Hypothalamus (tissue), 51 donors: ENCODE results near the gene RNF13.
"Not testable (repeated sequence)": the region's sequence is repeated elsewhere in the genome, so short reads cannot be mapped to it uniquely, and the experiment has no call there.

Experiments
- DNase-seq, 51 donors: peaks; one replicate each; lab custom pipeline; 2025; lab: John Stamatoyannopoulos, UW

Gene RNF13

DNA sequence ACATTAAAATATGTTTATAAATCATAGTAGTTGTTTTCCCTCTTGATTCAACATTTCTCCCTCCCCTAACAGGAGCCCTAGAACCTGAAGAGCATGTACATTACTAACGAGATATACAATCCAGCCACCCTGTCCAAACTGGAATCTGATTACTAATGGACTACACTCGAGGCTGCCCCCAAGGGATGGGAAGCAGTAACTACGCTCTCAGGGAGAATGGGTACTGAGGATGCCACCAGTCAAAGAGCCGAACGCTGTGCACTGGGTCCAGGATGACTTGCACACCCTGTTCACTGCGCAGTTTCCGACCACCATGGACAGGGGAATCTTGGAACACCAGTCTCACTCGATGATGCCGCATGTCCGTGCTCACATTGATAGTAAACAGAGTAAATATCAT, 169.0 kb downstream of the RNF13 start:
- DNase-seq, result not testable (repeated sequence)

GRCh38 chr3:149983053-149983452, 170.0 kb downstream of the RNF13 start:
- DNase-seq, result not testable (repeated sequence)

- no peak for DNase-seq
Observed at GRCh38 chr3:149983628-149984027, 170.6 kb downstream of the RNF13 start.

- DNase-seq, result no peak
Observed at GRCh38 chr3:149989307-149989706, 176.3 kb downstream of the RNF13 start.

DNA sequence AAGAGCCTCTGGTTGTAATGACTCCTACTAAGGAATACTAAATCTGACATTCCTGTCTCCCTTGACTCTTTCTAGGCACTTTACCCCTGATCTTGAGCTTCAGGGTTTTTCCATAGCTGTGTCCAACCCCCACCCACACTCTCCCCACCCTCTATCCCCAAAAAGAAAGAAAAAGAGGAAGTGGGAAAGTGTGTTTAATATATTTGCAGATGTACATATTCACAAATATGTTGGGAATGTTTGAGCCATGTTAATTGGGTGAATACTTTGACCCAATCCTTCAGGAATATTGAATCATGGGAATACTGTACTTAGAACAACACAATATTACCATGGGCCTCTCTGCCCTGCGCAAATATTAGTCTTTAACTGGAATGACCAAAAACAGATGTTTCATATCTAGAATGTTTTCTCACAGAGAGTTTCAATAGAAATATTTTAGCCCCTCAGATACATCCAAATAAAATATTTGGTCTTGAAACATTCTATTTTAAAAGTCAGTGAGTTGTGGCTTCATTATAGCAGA, 177.5 kb downstream of the RNF13 start:
- no peak for DNase-seq

GRCh38 chr3:149992416-149993058, 179.5 kb downstream of the RNF13 start:
- DNase-seq, result no peak

GRCh38 chr3:149998946-149999345, 185.9 kb downstream of the RNF13 start:
- DNase-seq, result no peak

GRCh38 chr3:149999421-149999820, 186.4 kb downstream of the RNF13 start:
- DNase-seq, result no peak

DNA sequence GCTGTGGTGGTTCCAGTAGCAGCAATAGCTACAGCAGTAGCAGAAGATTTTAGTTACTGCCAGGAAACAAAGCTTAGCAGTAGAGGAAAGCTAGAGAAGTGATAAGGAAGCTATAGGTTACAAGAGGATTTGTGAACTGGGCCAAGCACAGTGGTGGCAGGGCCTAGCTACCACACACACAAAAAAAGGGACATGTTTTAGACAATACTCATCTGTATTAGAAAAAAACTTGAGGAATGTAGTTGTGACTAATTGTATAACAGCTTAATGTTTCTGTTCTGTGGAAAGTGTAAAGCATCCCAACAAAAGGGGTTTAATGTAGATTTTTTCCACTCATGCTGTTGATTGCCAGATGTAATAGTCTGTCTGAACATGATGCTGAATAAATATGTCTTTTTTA, 187.6 kb downstream of the RNF13 start:
- DNase-seq, result no peak

- no peak for DNase-seq
Observed at GRCh38 chr3:150005243-150006112, 192.5 kb downstream of the RNF13 start.

- no peak for DNase-seq
Observed at GRCh38 chr3:150006794-150007193, 193.8 kb downstream of the RNF13 start.
